HG02571 (cell line): ENCODE measurements around the gene FAM107A.

ENCODE experiments used
- ATAC-seq: cut with Tn5 transposase; IDR thresholded peaks from one replicate; pipeline ENCODE4 v1.9.1; 2021; ENCODE audit warnings: mild to moderate bottlenecking, moderate library complexity; ENCODE audit not compliant: unreplicated experiment

FAM107A gene

GRCh38 chr3:58520403-58521335, 56.5 kb downstream of the FAM107A start:
- ATAC-seq = no peak

DNA sequence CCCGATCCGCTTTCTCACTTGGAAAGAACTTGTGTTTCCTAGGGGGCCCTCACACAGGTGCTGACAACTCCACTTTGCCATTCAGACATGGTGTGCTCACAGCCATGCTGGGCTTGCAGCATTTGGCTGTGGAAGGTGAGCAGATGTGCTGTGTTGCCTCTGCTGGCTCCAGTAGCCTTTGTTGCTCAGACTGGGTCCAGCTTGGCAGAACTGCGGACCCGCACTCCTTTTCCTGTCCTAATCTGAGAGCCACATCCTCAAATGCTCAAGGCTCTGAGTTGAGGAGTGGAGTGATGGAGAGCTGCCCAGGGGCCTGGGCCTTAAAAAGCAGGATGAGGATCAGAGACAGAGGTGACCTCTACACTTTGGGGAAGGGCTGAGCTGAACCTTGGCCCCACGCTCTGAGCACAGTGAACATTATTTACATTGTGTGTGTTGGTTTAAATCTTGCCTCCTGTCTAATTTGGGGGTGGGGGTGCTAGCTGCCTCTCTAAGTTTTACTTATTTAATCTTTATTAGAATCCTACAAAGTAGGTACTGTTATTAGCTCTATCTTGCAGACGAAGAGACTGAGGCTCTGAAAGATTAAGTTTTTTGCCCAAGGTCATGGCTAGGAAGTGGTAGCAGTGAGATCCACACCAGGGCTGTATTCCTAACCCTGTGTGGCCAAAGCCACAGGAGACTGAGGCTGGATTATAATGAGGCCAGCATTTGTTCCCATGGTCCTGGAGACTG, 57.4 kb downstream of the FAM107A start:
- no peak for ATAC-seq

DNA sequence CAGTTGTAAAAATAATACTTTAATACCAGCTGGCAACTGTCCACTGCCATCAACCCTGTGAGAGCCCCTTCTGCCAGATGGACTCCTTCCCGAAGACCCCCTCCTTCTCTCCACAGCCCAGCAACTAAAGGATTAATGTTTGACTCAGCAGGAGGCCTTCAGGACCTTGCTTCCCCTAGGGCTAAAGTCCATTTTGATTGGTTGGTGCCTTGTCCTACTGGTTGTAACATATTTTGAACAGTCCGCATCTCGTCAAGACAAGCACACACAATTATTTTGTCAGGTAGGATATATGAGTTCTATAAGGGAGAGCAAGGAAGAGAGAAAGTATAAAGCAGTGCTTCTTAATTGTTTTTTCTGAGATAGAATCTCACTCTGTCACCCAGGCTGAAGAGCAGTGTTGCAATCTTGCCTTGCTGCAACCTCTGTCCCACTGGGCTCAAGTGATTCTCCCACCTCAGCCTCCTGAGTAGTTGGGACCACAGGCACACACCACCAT, 58.9 kb downstream of the FAM107A start:
- no peak for ATAC-seq

- no peak for ATAC-seq
Observed at GRCh38 chr3:58514405-58514804, 62.8 kb downstream of the FAM107A start.
